Measurements from ENCODE around the gene BCAR3. TPM values are rescaled to one million over a fixed set of nuclear protein-coding genes. Genes with fewer than 3 reads are reported as not detected.

The BCAR3 gene
- polyA plus RNA-seq, 2 of the 4 experiments (the other 2 are of a cell fraction), result 31.6 to 33.4 TPM

DNA sequence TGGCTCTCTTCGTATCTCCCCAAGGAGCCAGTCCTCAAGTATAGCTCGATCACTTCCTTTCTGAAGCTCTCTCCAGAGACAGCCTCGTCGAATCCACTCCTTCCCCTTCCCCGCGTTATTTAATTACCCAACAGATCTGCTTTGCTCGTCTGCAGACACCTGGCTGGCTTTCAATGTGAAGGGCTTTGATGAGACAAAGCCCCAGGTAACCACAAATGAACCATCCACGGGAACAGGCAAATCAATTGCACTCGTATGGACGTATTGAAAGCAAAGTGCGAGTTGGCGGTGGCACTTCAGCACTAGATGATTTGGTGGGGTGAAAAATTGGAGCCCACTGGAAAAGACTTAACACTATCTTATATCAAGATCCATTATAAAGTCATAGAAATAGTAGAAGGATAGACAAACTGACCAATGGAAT is 364 bp upstream of the BCAR3 start (continued):
- TF ChIP-seq, protein P1, sequence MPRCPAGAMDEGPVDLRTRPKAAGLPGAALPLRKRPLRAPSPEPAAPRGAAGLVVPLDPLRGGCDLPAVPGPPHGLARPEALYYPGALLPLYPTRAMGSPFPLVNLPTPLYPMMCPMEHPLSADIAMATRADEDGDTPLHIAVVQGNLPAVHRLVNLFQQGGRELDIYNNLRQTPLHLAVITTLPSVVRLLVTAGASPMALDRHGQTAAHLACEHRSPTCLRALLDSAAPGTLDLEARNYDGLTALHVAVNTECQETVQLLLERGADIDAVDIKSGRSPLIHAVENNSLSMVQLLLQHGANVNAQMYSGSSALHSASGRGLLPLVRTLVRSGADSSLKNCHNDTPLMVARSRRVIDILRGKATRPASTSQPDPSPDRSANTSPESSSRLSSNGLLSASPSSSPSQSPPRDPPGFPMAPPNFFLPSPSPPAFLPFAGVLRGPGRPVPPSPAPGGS (IDR thresholded peaks at IDR 0.05), result 0 out of 3 replicates have a peak, but pooled peaks have one; percentile 8
- TF ChIP-seq, protein P2, sequence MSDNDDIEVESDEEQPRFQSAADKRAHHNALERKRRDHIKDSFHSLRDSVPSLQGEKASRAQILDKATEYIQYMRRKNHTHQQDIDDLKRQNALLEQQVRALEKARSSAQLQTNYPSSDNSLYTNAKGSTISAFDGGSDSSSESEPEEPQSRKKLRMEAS (IDR thresholded peaks at IDR 0.05), result peak; percentile 11; the same call in 1 of the 2 replicates

DNA sequence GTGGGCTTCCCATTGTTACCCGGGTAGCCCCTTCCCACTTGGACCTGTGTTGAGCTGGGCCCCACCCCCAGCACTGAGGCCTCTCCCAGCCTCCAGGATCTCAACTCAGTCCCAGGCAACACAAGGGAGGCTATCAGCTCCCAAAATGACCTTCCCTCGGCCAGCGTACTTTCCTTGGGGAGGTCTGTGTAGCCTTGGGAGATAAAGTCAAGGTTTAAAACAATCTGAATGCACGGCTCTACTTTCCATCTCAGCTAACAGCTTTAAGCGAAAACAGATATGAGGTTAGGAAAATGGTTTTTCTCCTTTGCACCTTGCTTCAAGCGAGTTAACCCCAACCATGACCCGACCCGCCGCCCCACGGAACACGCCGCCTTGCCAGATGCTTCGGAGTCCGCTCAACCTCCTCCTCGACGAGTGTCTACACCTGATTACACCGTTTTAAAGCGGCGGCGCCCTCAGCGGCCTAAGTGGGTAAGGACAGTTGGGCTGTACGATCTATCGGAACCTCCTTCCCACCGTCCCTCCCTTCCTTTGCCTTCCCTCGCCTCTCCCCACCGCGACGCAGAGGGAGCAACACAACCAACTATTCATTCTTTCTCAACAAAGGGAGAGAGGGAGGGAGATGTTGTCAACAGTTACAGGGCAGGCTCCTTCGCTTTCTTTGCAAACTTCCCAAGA is 1.1 kb downstream of the BCAR3 start:
- peak overlapping the region; percentile 94 for H3K4me3 ChIP-seq
- FAIRE-seq (no peak), DNase-seq (ENCODE audit: low read depth in 1 of 2, low spot score in 1 of 2) (peak; percentile 90 to 92), ATAC-seq (peak; percentile 93 to 94)
- under 1% methylated on average over 24 of the region's 29 CpGs for WGBS (ENCODE audit: missing lambda C conversion rate)
- ChIA-PET POLR2A (interaction anchor here (0.6 to 2.4 kb wide), 6 partner anchors 8 to 166 kb away, joined by 3 to 11 read pairs (median 6); no protein-coding TSS in a partner anchor), CTCF (interaction anchor here (0.6 to 4.9 kb wide), 11 partner anchors 9 to 164 kb away, joined by 3 to 40 read pairs (median 3); no protein-coding TSS in a partner anchor)
- H3K4me1 ChIP-seq, result peaks cover 55% of the 10 kb centered on the region
- no peaks in the 10 kb centered on the region for H3K9me3 ChIP-seq
- peak overlapping the region; percentile 98 for H3K4me2 ChIP-seq
- peak overlapping the region; percentile 93 to 100 for H3K27ac ChIP-seq
- TF ChIP-seq CEBPB (IDR thresholded peaks at IDR 0.05) (no peak), BHLHE40 (IDR thresholded peaks at IDR 0.05; ENCODE audit: low read depth, low read length) (no peak), FOSL2 (IDR thresholded peaks at IDR 0.05) (no peak), FOSL2 (CRISPR knock-in tag; IDR thresholded peaks at IDR 0.05) (no peak), SMC3 (IDR thresholded peaks at IDR 0.05) (peak; percentile 60; the same call in 2 of the 3 replicates), JUN (IDR thresholded peaks at IDR 0.05) (no peak), RFX5 (IDR thresholded peaks at IDR 0.05) (no peak), MYC (IDR thresholded peaks at IDR 0.05; ENCODE audit: borderline replicate concordance, low read length) (no peak), SREBF2 (IDR thresholded peaks at IDR 0.05) (no peak), EP300 (IDR thresholded peaks at IDR 0.05) (no peak), CBX2 (IDR thresholded peaks at IDR 0.05; ENCODE audit: borderline replicate concordance, low read depth) (no peak), KDM1A (IDR thresholded peaks at IDR 0.05; ENCODE audit: low read depth) (no peak), EHMT2 (IDR thresholded peaks at IDR 0.05; ENCODE audit: low read depth) (no peak), TP53 (CRISPR knock-in tag; IDR thresholded peaks at IDR 0.05) (no peak), NFE2L2 (conservative IDR thresholded peaks at IDR 0.05; ENCODE audit: low read length) (no peak)
- TF ChIP-seq, protein P3, sequence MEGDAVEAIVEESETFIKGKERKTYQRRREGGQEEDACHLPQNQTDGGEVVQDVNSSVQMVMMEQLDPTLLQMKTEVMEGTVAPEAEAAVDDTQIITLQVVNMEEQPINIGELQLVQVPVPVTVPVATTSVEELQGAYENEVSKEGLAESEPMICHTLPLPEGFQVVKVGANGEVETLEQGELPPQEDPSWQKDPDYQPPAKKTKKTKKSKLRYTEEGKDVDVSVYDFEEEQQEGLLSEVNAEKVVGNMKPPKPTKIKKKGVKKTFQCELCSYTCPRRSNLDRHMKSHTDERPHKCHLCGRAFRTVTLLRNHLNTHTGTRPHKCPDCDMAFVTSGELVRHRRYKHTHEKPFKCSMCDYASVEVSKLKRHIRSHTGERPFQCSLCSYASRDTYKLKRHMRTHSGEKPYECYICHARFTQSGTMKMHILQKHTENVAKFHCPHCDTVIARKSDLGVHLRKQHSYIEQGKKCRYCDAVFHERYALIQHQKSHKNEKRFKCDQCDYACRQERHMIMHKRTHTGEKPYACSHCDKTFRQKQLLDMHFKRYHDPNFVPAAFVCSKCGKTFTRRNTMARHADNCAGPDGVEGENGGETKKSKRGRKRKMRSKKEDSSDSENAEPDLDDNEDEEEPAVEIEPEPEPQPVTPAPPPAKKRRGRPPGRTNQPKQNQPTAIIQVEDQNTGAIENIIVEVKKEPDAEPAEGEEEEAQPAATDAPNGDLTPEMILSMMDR (IDR thresholded peaks at IDR 0.05), result peak; percentile 36; the same call in 1 of the 3 replicates
- TF ChIP-seq, protein P4, sequence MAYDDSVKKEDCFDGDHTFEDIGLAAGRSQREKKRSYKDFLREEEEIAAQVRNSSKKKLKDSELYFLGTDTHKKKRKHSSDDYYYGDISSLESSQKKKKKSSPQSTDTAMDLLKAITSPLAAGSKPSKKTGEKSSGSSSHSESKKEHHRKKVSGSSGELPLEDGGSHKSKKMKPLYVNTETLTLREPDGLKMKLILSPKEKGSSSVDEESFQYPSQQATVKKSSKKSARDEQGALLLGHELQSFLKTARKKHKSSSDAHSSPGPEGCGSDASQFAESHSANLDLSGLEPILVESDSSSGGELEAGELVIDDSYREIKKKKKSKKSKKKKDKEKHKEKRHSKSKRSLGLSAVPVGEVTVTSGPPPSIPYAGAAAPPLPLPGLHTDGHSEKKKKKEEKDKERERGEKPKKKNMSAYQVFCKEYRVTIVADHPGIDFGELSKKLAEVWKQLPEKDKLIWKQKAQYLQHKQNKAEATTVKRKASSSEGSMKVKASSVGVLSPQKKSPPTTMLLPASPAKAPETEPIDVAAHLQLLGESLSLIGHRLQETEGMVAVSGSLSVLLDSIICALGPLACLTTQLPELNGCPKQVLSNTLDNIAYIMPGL (CRISPR knock-in tag; IDR thresholded peaks at IDR 0.05; ENCODE audit: borderline replicate concordance), result no peak
- TF ChIP-seq, protein P5, sequence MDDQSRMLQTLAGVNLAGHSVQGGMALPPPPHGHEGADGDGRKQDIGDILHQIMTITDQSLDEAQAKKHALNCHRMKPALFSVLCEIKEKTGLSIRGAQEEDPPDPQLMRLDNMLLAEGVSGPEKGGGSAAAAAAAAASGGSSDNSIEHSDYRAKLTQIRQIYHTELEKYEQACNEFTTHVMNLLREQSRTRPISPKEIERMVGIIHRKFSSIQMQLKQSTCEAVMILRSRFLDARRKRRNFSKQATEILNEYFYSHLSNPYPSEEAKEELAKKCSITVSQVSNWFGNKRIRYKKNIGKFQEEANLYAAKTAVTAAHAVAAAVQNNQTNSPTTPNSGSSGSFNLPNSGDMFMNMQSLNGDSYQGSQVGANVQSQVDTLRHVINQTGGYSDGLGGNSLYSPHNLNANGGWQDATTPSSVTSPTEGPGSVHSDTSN (IDR thresholded peaks at IDR 0.05), result no peak
- TF ChIP-seq, protein P6, sequence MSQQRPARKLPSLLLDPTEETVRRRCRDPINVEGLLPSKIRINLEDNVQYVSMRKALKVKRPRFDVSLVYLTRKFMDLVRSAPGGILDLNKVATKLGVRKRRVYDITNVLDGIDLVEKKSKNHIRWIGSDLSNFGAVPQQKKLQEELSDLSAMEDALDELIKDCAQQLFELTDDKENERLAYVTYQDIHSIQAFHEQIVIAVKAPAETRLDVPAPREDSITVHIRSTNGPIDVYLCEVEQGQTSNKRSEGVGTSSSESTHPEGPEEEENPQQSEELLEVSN (IDR thresholded peaks at IDR 0.05; ENCODE audit: borderline replicate concordance, low read depth), result 0 out of 2 replicates have a peak, but pooled peaks have one; percentile 36
- TF ChIP-seq, protein P7, sequence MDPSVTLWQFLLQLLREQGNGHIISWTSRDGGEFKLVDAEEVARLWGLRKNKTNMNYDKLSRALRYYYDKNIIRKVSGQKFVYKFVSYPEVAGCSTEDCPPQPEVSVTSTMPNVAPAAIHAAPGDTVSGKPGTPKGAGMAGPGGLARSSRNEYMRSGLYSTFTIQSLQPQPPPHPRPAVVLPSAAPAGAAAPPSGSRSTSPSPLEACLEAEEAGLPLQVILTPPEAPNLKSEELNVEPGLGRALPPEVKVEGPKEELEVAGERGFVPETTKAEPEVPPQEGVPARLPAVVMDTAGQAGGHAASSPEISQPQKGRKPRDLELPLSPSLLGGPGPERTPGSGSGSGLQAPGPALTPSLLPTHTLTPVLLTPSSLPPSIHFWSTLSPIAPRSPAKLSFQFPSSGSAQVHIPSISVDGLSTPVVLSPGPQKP (IDR thresholded peaks at IDR 0.05; ENCODE audit: low read depth, low read length), result no peak
- TF ChIP-seq, protein P8, sequence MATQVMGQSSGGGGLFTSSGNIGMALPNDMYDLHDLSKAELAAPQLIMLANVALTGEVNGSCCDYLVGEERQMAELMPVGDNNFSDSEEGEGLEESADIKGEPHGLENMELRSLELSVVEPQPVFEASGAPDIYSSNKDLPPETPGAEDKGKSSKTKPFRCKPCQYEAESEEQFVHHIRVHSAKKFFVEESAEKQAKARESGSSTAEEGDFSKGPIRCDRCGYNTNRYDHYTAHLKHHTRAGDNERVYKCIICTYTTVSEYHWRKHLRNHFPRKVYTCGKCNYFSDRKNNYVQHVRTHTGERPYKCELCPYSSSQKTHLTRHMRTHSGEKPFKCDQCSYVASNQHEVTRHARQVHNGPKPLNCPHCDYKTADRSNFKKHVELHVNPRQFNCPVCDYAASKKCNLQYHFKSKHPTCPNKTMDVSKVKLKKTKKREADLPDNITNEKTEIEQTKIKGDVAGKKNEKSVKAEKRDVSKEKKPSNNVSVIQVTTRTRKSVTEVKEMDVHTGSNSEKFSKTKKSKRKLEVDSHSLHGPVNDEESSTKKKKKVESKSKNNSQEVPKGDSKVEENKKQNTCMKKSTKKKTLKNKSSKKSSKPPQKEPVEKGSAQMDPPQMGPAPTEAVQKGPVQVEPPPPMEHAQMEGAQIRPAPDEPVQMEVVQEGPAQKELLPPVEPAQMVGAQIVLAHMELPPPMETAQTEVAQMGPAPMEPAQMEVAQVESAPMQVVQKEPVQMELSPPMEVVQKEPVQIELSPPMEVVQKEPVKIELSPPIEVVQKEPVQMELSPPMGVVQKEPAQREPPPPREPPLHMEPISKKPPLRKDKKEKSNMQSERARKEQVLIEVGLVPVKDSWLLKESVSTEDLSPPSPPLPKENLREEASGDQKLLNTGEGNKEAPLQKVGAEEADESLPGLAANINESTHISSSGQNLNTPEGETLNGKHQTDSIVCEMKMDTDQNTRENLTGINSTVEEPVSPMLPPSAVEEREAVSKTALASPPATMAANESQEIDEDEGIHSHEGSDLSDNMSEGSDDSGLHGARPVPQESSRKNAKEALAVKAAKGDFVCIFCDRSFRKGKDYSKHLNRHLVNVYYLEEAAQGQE (IDR thresholded peaks at IDR 0.05), result no peak
- TF ChIP-seq, protein P1 (IDR thresholded peaks at IDR 0.05), result no peak

Measured in A549 (cell line).